GM21360 (cell line): Measurements from ENCODE around the gene PACRG.

Experiments used
- ATAC-seq: cut with Tn5 transposase; IDR thresholded peaks from one replicate; pipeline ENCODE4 v1.9.1; 2021; ENCODE audit warnings: mild to moderate bottlenecking, moderate library complexity; ENCODE audit not compliant: unreplicated experiment

The PACRG gene

GRCh38 chr6:162862462-162862861, 134.7 kb downstream of the PACRG start:
- ATAC-seq: no peak

- no peak for ATAC-seq
These were observed 135.2 kb downstream of the PACRG start for GRCh38 chr6:162862941-162863340.

GRCh38 chr6:162863821-162864220, 136.0 kb downstream of the PACRG start:
- no peak for ATAC-seq

GRCh38 chr6:162864911-162865310, 137.1 kb downstream of the PACRG start:
- ATAC-seq: no peak

- ATAC-seq: no peak
These were observed 138.9 kb downstream of the PACRG start for GRCh38 chr6:162866656-162867055.

GRCh38 chr6:162868397-162868796, 140.6 kb downstream of the PACRG start:
- no peak for ATAC-seq

- ATAC-seq: no peak
These were observed 144.2 kb downstream of the PACRG start for GRCh38 chr6:162871966-162872365.

- ATAC-seq: no peak
These were observed 145.8 kb downstream of the PACRG start for GRCh38 chr6:162873537-162873936.

GRCh38 chr6:162875070-162875469, 147.3 kb downstream of the PACRG start:
- no peak for ATAC-seq

- ATAC-seq: no peak
These were observed 155.2 kb downstream of the PACRG start for GRCh38 chr6:162882801-162883481.

- ATAC-seq: no peak
These were observed 160.4 kb downstream of the PACRG start for GRCh38 chr6:162887981-162888689.

GRCh38 chr6:162889303-162889702, 161.5 kb downstream of the PACRG start:
- no peak for ATAC-seq

- no peak for ATAC-seq
These were observed 170.2 kb downstream of the PACRG start for GRCh38 chr6:162898011-162898410.

- ATAC-seq: no peak
These were observed 171.4 kb downstream of the PACRG start for GRCh38 chr6:162899148-162899547.

GRCh38 chr6:162900503-162900902, 172.7 kb downstream of the PACRG start:
- no peak for ATAC-seq

- no peak for ATAC-seq
These were observed 176.4 kb downstream of the PACRG start for GRCh38 chr6:162904069-162904663.

GRCh38 chr6:162906479-162906878, 178.7 kb downstream of the PACRG start:
- ATAC-seq: no peak

GRCh38 chr6:162907876-162908481, 180.2 kb downstream of the PACRG start:
- ATAC-seq: no peak

- ATAC-seq: no peak
These were observed 185.4 kb downstream of the PACRG start for GRCh38 chr6:162913206-162913605.

- no peak for ATAC-seq
These were observed 189.7 kb downstream of the PACRG start for GRCh38 chr6:162917506-162917905.

- no peak for ATAC-seq
These were observed 193.3 kb downstream of the PACRG start for GRCh38 chr6:162921062-162921461.
